ENCODE results near the gene NES.

Gene NES

DNA sequence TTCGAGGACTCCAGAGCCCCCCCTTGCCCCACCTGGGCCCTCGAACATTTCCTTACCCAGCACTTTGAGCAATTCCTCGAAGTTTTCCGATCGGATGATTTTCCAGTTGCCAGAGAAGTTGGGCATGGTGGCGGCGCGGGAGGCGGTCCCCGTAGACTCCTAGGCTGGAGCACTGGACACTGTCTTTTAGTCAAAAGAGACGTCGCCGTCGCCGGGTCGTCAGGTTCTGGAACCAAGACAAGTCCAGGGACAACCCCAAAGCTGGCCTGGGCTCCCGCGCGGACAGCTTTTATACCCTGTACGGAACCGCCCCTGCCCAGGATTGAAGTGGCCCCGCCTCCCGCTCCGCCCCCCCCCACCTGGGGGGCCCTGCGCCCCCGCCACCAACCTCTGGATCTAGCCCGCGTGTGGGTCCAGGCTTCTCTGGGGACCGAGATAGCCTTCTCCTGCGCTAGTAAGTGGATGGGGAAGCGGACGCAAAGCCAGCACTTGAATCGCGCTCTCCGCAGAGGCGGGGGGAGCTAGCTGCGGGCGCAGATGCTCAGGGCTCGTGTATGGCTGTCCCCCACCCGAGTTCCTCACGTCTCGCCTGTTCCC lies 28.2 kb upstream of the NES start, which contains the start of gene CRABP2:
TSS of gene CRABP2 (minus strand) at position 263 of the 597 bp plus-strand sequence. CDS start at position 126, 137 bp downstream.
- POLR2A ChIA-PET: interaction anchor here (0.7 to 2.5 kb wide), 4 partner anchors 14 to 44 kb away, joined by 3 to 8 read pairs (median 4); no protein-coding TSS in a partner anchor
- DNase-seq (ENCODE audit: low read depth, low spot score): no peak
- H3K4me3 ChIP-seq (ENCODE audit: low read depth, low read length): peak within 1 kb of the TSS; percentile 55

DNA sequence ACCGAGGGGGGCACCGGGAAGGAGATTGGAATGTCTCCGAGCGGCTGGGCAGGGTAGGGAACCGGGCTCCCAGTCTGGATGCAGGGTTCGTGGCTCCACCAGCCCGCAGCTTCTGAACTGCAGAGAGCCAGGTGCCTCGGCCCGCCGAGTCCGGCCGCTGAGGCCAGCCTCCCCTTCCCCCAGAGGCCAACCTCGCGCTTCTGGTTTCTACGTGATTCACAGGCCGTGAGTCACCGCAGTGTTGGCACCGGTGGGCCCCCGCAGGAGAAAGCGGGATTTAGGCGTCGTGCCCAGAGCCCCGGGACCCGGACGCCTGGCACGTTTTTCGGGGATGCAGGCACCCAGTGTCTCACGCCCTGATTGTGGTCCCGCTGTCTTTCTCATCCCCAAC lies 27.7 kb upstream of the NES start:
- CTCF ChIA-PET: interaction anchor here (1.3 to 49.8 kb wide), 9 partner anchors 11 to 155 kb away, joined by 3 to 2951 read pairs (median 9); partner anchors contain the start of genes CRABP2, ISG20L2, METTL25B and NES
- DNase-seq (ENCODE audit: low read depth, low spot score): no peak

More for the DNA sequence above, 28.2 kb upstream of the NES start, which contains the start of gene CRABP2:
- TF ChIP-seq, protein P1, sequence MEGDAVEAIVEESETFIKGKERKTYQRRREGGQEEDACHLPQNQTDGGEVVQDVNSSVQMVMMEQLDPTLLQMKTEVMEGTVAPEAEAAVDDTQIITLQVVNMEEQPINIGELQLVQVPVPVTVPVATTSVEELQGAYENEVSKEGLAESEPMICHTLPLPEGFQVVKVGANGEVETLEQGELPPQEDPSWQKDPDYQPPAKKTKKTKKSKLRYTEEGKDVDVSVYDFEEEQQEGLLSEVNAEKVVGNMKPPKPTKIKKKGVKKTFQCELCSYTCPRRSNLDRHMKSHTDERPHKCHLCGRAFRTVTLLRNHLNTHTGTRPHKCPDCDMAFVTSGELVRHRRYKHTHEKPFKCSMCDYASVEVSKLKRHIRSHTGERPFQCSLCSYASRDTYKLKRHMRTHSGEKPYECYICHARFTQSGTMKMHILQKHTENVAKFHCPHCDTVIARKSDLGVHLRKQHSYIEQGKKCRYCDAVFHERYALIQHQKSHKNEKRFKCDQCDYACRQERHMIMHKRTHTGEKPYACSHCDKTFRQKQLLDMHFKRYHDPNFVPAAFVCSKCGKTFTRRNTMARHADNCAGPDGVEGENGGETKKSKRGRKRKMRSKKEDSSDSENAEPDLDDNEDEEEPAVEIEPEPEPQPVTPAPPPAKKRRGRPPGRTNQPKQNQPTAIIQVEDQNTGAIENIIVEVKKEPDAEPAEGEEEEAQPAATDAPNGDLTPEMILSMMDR (IDR thresholded peaks at IDR 0.05; ENCODE audit: insufficient read depth, low read length, missing control alignments): no peak
- CTCF ChIA-PET: interaction anchor here (0.7 to 49.8 kb wide), 15 partner anchors 11 to 212 kb away, joined by 3 to 2951 read pairs (median 6); partner anchors contain the start of genes CRABP2, HAPLN2, ISG20L2 and METTL25B

DNA sequence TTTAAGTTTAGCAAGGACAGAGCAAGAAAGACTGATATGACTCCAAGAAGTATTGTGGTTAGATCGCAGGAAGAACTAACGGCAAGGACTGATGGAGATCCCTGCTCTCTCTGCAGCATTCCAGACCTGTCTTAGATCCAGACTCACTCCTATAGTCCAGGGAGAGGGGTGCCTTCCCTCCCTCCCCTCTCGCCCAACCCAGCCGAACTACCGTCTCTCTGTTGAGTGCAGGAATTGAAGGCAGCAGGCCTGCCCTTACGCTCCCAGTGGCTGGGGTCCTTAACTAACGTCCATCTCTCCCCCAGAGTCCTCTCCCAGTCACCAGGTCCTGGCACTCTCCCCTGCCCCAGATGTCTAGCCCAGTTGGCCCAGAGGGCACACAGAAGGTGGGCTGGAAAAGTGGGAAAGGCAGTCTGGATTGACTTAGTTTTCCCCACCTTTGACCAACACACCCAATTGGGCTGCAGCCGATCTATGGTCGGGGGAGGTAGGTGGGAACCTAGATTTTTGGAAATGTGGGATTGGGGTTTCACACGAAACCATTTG lies 27.0 kb upstream of the NES start:
- CTCF ChIA-PET: interaction anchor here (1.2 to 49.8 kb wide), 6 partner anchors 10 to 156 kb away, joined by 5 to 2951 read pairs (median 19); partner anchors contain the start of genes CRABP2, ISG20L2, METTL25B and NES
- TF ChIP-seq, protein P1 (IDR thresholded peaks at IDR 0.05; ENCODE audit: insufficient read depth, low read length, missing control alignments): no peak
- peak overlapping the region; percentile 55 for H3K4me3 ChIP-seq (ENCODE audit: low read depth, low read length)
- POLR2A ChIA-PET: interaction anchor here (2.5 kb wide), 1 partner anchor 13 kb away, joined by 8 read pairs; no protein-coding TSS in a partner anchor
- no peak for DNase-seq (ENCODE audit: low read depth, low spot score)

More for the DNA sequence above, 27.7 kb upstream of the NES start:
- H3K4me3 ChIP-seq (ENCODE audit: low read depth, low read length): peak overlapping the region; percentile 55
- TF ChIP-seq, protein P1 (IDR thresholded peaks at IDR 0.05; ENCODE audit: insufficient read depth, low read length, missing control alignments): no peak
- POLR2A ChIA-PET: interaction anchor here (2.5 kb wide), 1 partner anchor 14 kb away, joined by 8 read pairs; no protein-coding TSS in a partner anchor

DNA sequence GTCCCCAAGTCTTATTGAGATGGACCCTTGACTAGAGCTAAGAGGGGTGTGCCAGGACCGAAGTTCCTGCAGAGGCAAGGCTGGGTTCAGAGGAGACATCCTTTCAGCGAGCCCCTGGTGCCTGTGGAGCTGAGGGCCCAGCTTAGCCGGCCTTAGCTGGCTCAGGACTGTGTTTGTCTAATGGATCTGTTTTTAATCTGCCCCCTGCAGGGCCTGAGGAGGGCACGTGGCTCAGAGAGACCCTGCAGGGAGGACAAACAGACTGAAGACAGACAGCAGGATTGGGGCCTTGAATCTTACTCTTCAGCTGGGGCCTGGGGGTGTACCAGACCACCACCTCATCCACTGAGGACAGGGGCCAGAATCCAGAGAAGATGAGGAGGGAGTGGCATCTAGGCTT lies 26.5 kb upstream of the NES start:
- TF ChIP-seq, protein P1 (IDR thresholded peaks at IDR 0.05; ENCODE audit: insufficient read depth, low read length, missing control alignments): no peak
- CTCF ChIA-PET: interaction anchor here (1.2 to 49.8 kb wide), 5 partner anchors 10 to 156 kb away, joined by 5 to 2951 read pairs (median 11); partner anchors contain the start of genes CRABP2, ISG20L2, METTL25B and NES
- peak overlapping the region; percentile 55 for H3K4me3 ChIP-seq (ENCODE audit: low read depth, low read length)
- POLR2A ChIA-PET: interaction anchor here (0.6 to 0.8 kb wide), 2 partner anchors 10 to 17 kb away, joined by 3 to 4 read pairs; no protein-coding TSS in a partner anchor
- DNase-seq (ENCODE audit: low read depth, low spot score): no peak

DNA sequence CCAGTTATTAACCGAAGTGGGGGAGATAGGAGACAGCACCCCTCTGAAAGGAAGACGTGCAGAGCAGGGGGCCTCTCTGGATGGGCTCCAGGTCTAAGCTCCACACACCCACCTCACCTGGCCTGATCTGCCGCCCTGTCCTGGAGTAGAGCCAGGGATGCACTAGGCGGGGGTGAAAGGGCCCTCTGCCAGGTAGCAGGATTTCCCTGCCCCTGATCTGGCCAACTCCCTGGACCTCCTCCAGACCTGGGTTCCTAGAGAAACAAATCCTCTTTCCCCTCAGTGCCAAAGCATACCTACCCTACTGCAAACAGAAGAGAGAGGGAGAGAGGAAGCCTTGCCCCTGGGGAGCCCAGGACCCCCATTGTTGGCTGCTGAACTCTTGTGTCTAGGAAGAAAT lies 26.1 kb upstream of the NES start:
- TF ChIP-seq, protein P1 (IDR thresholded peaks at IDR 0.05; ENCODE audit: insufficient read depth, low read length, missing control alignments): no peak
- CTCF ChIA-PET: interaction anchor here (1.2 to 49.8 kb wide), 4 partner anchors 9 to 94 kb away, joined by 5 to 2951 read pairs (median 1481); partner anchors contain the start of genes CRABP2, ISG20L2, METTL25B and NES

More for the DNA sequence above, 26.1 kb upstream of the NES start:
- DNase-seq (ENCODE audit: low read depth, low spot score): no peak
- POLR2A ChIA-PET: interaction anchor here (0.6 to 1.0 kb wide), 3 partner anchors 9 to 17 kb away, joined by 3 to 4 read pairs (median 4); no protein-coding TSS in a partner anchor
- H3K4me3 ChIP-seq (ENCODE audit: low read depth, low read length): peak overlapping the region; percentile 55
